Measurements from ENCODE around the gene RPS19. TPM values are rescaled to one million over a fixed set of nuclear protein-coding genes. Genes with fewer than 3 reads are reported as not detected.
A peak's percentile ranks its signal among the peaks of the same experiment; 100 is the strongest.
"Not testable (repeated sequence)": the region's sequence is repeated elsewhere in the genome, so short reads cannot be mapped to it uniquely, and the experiment has no call there.

Gene RPS19
- total RNA-seq, 1 donor from 2014 or later = 2,232 TPM

DNA sequence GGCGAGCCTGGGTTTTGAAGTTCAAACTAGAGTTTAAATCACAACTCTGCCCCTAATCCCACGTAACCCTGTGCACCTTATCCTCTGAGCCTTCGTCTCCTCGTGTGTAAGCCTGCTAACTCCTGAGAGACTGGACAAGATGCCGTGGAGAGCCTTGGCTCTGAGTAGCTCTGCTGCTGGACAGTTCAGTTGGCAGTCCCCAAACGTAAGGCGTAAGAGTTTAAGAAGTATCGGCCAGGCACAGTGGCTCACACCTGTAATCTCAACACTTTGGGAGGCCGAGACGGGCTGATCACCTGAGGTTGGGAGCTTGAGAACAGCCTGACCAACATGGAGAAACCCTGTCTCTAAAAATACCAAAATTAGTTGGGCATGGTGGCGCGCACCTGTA is 12.3 kb downstream of the RPS19 start:
- Mint-ChIP-seq H3K9me3 (ENCODE audit: low read depth) (no peaks in the 10 kb centered on the region), H3K27me3 (peaks cover 3% of the 10 kb centered on the region), H3K36me3 (ENCODE audit: insufficient read depth) (peaks cover 17% of the 10 kb centered on the region), H3K4me3 (ENCODE audit: low read depth) (no peak overlapping the region), H3K4me1 (ENCODE audit: low read depth) (peaks cover 26% of the 10 kb centered on the region), H3K27ac (no peak overlapping the region)
- TF ChIP-seq, protein P1, sequence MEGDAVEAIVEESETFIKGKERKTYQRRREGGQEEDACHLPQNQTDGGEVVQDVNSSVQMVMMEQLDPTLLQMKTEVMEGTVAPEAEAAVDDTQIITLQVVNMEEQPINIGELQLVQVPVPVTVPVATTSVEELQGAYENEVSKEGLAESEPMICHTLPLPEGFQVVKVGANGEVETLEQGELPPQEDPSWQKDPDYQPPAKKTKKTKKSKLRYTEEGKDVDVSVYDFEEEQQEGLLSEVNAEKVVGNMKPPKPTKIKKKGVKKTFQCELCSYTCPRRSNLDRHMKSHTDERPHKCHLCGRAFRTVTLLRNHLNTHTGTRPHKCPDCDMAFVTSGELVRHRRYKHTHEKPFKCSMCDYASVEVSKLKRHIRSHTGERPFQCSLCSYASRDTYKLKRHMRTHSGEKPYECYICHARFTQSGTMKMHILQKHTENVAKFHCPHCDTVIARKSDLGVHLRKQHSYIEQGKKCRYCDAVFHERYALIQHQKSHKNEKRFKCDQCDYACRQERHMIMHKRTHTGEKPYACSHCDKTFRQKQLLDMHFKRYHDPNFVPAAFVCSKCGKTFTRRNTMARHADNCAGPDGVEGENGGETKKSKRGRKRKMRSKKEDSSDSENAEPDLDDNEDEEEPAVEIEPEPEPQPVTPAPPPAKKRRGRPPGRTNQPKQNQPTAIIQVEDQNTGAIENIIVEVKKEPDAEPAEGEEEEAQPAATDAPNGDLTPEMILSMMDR (IDR thresholded peaks at IDR 0.05; ENCODE audit: unreplicated experiment) = no peak
- DNase-seq (ENCODE audit: low spot score, unreplicated experiment) = no peak

DNA sequence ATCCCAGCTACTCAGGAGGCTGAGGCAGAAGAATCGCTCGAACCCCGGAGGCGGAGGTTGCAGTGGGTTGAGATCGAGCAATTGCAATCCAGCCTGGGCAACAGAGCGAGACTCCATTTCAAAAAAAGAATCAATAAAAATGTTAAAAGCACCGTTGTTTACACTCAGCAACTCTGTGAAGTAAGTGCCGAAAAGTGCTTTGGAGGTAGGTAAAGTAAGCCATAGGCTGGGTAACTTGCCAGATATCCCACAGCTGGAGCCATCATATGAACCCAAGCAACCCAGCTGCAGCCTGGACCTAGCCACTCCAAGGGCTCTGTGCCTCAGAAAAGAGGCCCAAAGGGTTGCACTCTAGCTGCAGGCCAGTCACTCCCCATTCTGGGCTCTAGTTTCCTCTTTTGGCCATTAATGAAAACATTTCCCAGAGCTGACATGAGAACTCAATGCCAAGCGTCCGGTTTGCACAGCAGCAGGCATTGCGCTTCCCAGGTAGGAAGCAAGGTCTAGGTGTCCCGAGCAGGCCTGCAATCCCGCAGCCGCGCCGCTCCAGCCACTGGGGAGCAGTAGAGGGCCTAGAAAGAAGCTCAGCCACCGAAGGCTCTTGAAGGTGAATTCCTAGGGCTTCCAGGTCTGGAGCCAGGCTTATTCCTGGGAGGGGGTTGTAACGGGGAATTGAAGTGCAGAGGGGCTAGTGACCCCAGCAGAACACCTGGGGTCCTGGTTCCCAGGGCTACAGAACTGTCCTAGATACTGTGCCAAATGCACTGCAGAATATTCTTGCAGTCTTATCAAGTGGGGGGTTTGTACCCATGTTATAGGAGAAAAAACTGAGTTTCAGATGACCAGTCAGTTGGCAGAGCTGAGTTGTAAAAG is 13.0 kb downstream of the RPS19 start:
- Mint-ChIP-seq H3K36me3 (ENCODE audit: insufficient read depth) (peaks cover 14% of the 10 kb centered on the region), H3K4me1 (ENCODE audit: low read depth) (peaks cover 22% of the 10 kb centered on the region), H3K27ac (no peak overlapping the region), H3K9me3 (ENCODE audit: low read depth) (no peaks in the 10 kb centered on the region), H3K4me3 (ENCODE audit: low read depth) (no peak overlapping the region), H3K27me3 (peaks cover 3% of the 10 kb centered on the region)
- peak; percentile 74 for DNase-seq (ENCODE audit: low spot score, unreplicated experiment)
- TF ChIP-seq, protein P1 (IDR thresholded peaks at IDR 0.05; ENCODE audit: unreplicated experiment) = peak; percentile 81

DNA sequence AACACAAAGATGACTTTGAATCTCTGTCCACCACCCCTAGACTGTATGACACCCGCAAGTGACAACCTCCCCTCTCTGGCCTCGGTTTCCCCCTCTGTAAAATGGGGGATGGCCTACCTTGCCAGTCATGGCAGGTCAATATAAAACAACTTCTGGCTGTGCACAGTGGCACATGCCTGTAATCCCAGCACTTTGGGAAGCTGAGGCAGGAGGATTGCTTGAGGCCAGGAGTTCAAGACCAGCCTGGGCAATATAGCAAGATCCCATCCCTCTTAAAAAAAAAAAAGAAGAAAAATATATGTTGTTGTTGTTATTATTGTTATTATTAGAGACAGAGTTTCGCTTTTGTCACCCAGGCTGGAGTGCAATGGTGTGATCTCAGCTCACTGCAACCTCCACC is 15.9 kb downstream of the RPS19 start:
- H3K4me3 Mint-ChIP-seq (ENCODE audit: low read depth); H3K4me1 Mint-ChIP-seq (ENCODE audit: low read depth); DNase-seq (ENCODE audit: low spot score, unreplicated experiment); H3K27ac Mint-ChIP-seq; H3K36me3 Mint-ChIP-seq (ENCODE audit: insufficient read depth); H3K9me3 Mint-ChIP-seq (ENCODE audit: low read depth): not testable (repeated sequence)
- H3K27me3 Mint-ChIP-seq = peaks cover 12% of the 10 kb centered on the region

GRCh38 chr19:41876847-41877832 is 17.1 kb downstream of the RPS19 start, which contains the start of gene CD79A:
Gene CD79A, plus strand, starts transcription at chr19:41877279. Its CDS starts 26 bp downstream, at chr19:41877305.
- no peaks in the 10 kb centered on the region for H3K9me3 Mint-ChIP-seq (ENCODE audit: low read depth)
- no peak within 1 kb of the TSS for H3K4me3 Mint-ChIP-seq (ENCODE audit: low read depth)
- TF ChIP-seq, protein P1 (IDR thresholded peaks at IDR 0.05; ENCODE audit: unreplicated experiment) = no peak
- H3K36me3 Mint-ChIP-seq (ENCODE audit: insufficient read depth) = peaks cover 2% of the 10 kb centered on the region
- no peaks in the 10 kb centered on the region for H3K4me1 Mint-ChIP-seq (ENCODE audit: low read depth)
- DNase-seq (ENCODE audit: low spot score, unreplicated experiment) = no peak
- no peak within 1 kb of the TSS for H3K27ac Mint-ChIP-seq
- peaks cover 18% of the 10 kb centered on the region for H3K27me3 Mint-ChIP-seq

GRCh38 chr19:41877916-41878905 is 18.2 kb downstream of the RPS19 start:
- DNase-seq (ENCODE audit: low spot score, unreplicated experiment) = no peak
- TF ChIP-seq, protein P1 (IDR thresholded peaks at IDR 0.05; ENCODE audit: unreplicated experiment) = no peak
- H3K27ac Mint-ChIP-seq = no peak overlapping the region
- peaks cover 24% of the 10 kb centered on the region for H3K27me3 Mint-ChIP-seq
- H3K36me3 Mint-ChIP-seq (ENCODE audit: insufficient read depth) = no peaks in the 10 kb centered on the region
- no peak overlapping the region for H3K4me3 Mint-ChIP-seq (ENCODE audit: low read depth)
- no peaks in the 10 kb centered on the region for H3K9me3 Mint-ChIP-seq (ENCODE audit: low read depth)
- peaks cover 3% of the 10 kb centered on the region for H3K4me1 Mint-ChIP-seq (ENCODE audit: low read depth)
